LoVo (cell line): ENCODE results near the gene CEP295NL.
"Not testable (repeated sequence)": the region's sequence is repeated elsewhere in the genome, so short reads cannot be mapped to it uniquely, and the experiment has no call there.

Experiments
- DNase-seq: peaks from one replicate; pipeline ENCODE4 v3.0.0-alpha.2; 2016; ENCODE audit warnings: low spot score

CEP295NL gene

GRCh38 chr17:78886954-78887353 lies 16.0 kb downstream of the CEP295NL start:
- no peak for DNase-seq

GRCh38 chr17:78885956-78886355 lies 17.0 kb downstream of the CEP295NL start:
- DNase-seq, result peak; percentile 42

DNA sequence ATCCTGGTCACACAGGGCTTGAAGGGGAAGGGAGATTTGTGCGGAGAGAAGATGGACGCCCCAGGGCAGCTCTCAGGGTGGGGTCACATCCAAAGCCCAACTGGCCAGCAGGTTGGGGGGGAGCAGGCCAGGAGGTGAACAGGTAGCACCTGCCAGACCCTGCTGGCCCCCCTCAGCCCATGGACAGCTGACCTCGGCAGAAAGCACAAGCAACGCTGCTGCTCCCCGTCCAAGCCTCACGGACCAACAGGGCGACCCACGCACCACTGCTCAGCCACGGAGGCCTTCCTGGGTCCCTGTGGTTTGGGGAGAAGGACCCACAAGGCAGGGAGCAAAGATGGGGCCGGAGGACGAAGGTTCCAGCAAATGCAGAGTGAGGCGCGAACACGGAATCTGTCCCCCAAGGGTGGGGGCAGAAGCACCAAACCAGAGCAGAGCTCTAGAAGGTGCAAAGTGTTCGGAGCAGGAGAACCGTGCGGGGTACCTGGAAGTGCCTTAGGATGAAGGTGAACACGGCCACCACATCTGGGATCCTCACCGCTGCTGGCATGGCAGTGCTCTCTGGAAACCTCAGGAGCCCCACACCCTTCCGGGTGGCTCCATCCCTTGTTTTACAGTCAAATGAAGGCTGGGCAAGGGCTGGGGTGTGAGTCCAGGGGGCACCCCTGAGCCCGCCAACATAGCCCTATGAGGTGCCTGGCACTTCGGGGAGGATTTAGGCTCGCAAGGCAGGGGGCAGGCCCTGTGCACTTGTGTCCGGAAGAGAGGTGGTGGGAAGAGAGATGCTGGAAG lies 17.9 kb downstream of the CEP295NL start:
- DNase-seq, result no peak

DNA sequence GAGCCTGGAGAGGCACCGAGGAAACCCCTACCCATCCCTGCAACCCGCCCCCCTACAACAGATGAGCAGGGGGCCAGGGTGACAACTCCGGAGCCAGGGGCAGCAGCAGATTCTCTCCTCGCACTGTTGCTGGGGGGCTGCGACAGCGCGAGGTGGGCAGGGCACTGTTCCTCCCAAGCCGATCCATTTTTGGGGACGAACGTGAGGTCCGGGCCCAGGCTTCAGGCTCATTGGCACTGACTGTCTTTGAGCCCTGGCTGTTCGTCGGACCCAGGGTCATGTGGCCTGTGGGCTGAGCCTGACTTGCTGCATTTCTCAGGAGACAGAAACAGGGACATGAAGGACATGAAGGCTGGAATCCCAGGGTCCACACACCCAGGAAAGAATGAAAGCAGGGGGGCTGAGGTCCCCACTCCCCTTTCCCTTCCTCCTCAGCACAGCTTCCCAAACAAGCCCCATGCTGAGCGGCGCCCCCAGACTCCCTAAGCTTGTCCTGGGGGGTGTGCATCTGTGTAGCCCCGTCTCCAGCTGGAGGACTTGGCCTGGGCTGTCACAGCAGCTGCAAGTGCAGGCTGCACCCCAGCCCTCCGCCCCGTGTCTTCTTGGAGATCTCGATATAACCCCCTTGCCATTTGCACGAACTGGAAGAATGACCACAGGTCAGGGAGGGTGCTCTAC lies 18.7 kb downstream of the CEP295NL start:
- DNase-seq, result no peak

- peak; percentile 71 for DNase-seq
Measured at GRCh38 chr17:78883533-78884131, 19.4 kb downstream of the CEP295NL start.

DNA sequence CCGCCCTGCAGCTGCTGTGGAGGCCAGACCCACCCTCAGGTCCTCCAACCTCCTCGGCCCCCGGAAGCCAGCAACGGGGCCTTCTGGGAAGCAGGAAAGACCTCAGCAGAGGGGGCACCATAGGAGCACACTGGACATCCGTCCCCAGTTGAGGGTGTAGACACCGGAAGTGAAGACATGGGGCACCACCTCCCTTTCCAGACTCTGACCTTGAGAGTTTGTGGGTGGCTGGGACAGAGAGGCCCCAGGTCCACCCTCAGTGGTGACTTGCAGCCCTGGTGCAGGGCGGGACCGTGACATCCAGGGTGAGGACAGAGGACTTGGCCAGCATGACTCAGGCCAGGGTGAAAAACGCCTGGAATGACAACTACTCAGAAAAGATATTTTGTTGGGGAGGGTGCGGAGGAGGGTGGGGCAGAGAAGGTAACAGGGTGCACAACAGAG lies 19.9 kb downstream of the CEP295NL start:
- DNase-seq, result peak; percentile 83

- no peak for DNase-seq
Measured at GRCh38 chr17:78882540-78883088, 20.4 kb downstream of the CEP295NL start.

DNA sequence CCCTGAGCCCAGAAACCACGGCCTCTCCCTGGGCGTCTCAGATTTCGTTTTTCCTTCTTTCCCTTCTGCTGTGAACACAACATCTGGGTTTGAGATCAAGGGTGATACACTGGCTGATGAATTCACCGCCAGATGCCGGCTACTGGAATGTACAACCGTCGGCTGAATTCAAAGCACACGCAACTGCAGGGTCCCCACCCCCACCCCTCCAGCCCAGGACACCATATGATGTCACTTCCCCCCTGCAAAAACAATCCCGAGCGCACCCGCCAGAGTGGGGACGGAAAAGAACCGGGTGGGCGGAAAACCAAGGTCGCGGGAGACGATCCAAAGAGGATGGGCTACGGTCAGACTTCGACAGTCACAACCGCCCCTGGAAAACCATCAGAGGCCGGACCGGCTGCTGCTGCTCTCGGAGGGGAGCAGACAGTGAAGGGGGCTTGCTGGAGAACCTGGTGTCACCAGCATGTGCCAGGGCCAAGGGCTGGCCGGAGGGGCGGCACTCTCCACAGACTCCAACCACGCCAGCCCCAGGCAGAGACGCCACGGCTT lies 23.3 kb downstream of the CEP295NL start:
- no peak for DNase-seq

DNA sequence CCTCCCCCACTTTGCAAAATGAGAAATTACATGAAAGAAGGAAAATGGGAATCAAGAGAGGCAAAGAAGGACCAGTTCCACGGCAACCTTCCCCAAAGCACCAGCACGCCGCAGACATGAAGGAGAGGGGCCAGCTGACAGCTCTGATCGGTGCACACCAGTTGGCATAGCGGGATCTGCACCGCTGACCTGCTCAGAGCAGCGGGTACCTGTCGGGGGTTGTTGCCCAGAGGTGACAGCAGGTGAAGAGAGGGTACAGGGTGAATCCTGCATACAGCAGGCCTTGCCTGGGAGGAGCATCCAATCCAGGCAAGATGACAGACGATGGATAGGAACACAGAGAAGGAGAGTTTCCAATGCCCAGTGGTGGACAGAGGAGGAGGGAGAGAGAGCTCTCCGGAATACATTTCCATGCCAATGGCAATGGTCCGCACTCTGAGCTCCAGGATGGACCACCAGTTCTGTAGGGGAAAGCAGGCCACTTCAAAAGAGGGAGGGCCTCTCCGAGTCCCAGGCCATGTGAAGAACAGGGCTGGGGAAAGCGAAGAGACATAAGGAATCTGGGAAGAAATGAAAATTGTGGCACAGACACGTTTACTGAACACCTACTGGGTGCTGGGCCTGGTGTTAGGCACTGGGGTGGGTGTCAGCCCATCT lies 24.0 kb downstream of the CEP295NL start:
- DNase-seq, result no peak

GRCh38 chr17:78878261-78878660 lies 24.7 kb downstream of the CEP295NL start:
- no peak for DNase-seq

DNA sequence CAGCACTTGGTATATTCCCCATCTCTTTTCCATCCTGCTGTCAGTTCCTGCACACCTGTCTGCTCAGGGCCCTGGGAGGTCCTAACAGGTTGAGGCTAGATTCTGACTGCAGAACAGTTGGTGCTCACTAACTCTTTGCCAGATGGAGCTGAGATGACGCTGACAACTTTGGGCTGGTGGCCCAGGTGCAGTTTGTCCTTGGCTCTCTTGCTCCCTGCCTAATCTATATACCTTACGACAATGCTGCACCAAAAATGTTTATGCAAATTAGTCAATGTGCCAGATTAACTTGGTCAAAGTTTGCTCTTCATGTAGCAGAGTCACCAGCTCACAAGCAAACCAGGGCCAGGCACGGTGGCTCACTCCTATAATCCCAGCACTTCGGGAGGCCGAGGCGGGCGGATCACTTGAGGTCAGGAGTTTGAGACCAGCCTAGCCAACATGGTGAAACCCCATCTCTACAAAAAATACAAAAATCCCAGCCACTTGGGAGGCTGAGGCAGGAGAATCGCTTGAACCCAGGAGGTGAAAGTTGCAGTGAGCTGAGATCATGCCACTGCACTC lies 26.0 kb downstream of the CEP295NL start:
- DNase-seq, result not testable (repeated sequence)

DNA sequence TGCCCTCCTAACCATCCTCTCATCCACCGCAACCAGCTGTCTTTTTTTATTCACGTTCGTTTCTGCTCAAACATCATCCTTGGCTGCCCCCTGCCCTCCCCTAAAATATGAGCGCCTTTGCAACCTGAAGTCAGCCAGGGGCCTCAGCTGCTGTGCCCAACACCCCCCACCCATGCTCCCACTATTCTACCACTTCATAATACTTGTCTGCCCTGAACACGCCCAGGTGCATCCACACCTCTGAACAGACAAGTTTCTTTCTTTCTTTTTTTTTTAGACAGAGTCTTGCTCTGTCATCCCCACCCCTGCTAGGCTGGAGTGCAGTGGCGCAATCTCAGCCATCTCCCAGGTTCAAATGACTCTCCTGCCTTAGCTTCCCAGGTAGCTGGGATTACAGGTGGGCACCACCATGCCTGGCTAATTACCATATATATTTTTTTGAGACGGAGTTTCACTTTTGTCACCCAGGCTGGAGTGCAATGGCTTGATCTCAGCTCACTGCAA lies 26.9 kb downstream of the CEP295NL start:
- DNase-seq, result no peak

- no peak for DNase-seq
Measured at GRCh38 chr17:78875363-78876093, 27.5 kb downstream of the CEP295NL start.

DNA sequence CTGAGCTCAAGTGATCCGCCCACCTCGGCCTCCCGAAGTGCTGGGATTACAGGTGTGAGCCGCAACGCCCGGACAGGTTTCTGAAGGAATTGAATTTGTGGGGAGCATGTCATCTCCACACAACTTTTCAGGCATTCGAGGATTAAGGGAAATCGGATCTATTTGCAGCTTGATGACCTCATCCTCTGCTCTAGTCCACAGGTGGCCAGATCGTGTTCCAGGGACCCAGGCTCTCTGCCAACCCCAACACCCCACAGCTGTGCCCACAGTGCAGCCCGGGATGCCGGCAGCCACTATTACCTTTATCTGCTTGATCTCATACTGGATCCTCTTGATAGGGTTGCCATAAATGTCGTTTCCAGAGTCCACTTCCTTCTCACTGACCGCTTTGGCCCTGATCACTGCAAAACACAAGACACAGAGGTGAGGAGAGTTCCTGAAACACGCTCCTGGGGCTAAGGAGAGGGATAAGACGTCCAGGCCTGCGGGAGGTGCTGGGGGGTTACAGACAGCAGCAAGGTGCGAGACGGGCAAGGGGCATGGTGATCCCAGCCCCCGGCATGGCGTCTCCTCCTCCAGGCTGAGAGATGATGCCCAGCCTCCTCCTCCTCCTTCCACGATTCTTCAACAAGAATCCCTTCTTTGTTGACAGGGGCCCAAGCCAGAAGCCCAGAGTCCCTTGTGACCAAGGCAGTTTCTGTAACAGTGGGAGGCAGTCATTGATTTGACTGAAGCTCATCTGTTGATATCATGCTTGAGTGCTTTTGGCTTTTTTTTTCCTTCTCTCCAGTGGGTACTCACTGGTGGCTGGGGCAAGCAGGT lies 29.3 kb downstream of the CEP295NL start:
- peak; percentile 33 for DNase-seq

DNA sequence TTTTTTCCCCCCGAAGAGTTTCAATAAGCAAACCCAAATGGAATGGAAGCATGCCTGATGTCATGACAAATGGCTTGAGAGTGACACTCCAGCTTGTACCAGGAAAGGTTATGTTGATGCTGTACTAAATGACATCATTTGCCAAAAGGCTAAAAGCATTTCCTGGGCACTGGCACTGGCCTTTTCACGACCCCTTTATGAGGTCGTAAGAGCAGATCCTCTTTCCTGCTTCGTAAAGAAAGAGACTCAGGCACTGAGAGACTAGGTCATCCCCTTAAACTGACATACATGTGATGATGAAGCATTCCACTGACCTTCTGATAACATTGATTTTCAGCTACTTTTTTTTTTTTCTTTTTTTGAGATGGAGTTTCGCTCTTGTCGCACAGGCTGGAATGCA lies 30.5 kb downstream of the CEP295NL start:
- no peak for DNase-seq

- no peak for DNase-seq
Measured at GRCh38 chr17:78870621-78871020, 32.4 kb downstream of the CEP295NL start.

GRCh38 chr17:78868391-78868790 lies 34.6 kb downstream of the CEP295NL start:
- DNase-seq, result no peak

GRCh38 chr17:78867046-78867445 lies 36.0 kb downstream of the CEP295NL start:
- DNase-seq, result not testable (repeated sequence)

DNA sequence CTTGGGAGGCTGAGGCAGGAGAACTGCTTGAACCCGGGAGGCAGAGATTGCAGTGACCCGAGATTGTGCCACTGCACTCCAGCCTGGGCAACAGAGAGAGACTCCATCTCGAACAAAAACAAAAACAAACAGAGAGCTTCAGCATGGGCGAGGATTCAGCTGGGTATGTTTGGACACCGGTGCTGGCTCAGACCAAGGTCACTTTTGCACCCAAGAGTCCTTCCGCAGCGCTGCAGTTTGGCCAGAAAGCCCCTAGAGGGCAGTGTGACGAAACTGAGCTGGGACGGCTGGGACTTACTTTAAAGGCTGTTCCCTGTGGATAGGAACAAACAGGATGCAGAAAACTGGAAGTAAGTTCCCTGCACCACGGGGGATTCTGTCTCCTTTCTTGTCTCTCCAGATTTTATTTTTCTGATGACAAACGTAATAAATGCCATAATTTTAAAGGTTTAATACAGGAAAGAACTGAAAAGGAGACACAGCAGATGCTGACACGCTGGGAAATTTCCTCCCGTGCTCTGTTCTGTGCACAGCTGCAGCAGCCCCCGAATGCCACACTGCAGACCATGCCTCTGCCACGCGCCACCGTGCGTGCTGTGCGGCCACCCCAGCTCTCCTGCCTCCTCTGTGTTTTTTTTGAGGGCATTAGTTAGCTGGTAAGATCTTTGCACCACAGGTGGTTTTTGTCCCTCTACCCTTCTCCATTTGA lies 37.2 kb downstream of the CEP295NL start:
- peak; percentile 69 for DNase-seq
